Measurements from ENCODE around the gene MRGPRX3. TPM values are rescaled to one million over a fixed set of nuclear protein-coding genes. Genes with fewer than 3 reads are reported as not detected.

The MRGPRX3 gene
- total RNA-seq: not detected in 2 replicates
- long read RNA-seq: 0 reads

DNA sequence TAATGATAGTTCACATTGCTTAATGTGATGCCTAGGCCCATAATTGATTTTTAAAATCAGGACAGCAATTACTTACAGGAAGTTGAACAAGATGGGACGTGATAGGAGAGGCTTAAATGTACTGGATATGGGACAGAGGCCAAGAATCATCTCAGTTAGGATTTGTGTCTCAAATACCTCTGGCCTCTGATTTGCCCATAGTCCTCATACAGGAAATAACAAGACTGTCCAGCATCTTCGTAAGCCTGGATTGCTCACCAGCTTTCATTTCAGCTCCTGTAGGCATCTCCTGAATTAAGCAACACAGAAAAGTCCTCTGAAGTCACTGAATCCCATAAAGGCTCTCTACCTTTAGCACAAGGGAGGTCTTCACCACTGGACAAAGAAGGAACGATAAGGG, at the start of gene MRGPRX3:
MRGPRX3 (plus strand) TSS at position 231 of the 400 bp plus-strand sequence. CDS start 4,632 bp downstream, outside the sequence.
- Mint-ChIP-seq H3K4me1 (ENCODE audit: unreplicated experiment) (no peaks in the 10 kb centered on the region), H3K27me3 (ENCODE audit: unreplicated experiment) (peaks cover 49% of the 10 kb centered on the region), H3K4me3 (ENCODE audit: unreplicated experiment) (no peak within 1 kb of the TSS), H3K27ac (ENCODE audit: unreplicated experiment) (no peak within 1 kb of the TSS), H3K36me3 (ENCODE audit: unreplicated experiment) (no peaks in the 10 kb centered on the region), H3K9me3 (ENCODE audit: unreplicated experiment) (no peaks in the 10 kb centered on the region)
- TF ChIP-seq, protein P1, sequence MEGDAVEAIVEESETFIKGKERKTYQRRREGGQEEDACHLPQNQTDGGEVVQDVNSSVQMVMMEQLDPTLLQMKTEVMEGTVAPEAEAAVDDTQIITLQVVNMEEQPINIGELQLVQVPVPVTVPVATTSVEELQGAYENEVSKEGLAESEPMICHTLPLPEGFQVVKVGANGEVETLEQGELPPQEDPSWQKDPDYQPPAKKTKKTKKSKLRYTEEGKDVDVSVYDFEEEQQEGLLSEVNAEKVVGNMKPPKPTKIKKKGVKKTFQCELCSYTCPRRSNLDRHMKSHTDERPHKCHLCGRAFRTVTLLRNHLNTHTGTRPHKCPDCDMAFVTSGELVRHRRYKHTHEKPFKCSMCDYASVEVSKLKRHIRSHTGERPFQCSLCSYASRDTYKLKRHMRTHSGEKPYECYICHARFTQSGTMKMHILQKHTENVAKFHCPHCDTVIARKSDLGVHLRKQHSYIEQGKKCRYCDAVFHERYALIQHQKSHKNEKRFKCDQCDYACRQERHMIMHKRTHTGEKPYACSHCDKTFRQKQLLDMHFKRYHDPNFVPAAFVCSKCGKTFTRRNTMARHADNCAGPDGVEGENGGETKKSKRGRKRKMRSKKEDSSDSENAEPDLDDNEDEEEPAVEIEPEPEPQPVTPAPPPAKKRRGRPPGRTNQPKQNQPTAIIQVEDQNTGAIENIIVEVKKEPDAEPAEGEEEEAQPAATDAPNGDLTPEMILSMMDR (IDR thresholded peaks at IDR 0.05): no peak
- no peak for DNase-seq (ENCODE audit: extremely low spot score, unreplicated experiment)

DNA sequence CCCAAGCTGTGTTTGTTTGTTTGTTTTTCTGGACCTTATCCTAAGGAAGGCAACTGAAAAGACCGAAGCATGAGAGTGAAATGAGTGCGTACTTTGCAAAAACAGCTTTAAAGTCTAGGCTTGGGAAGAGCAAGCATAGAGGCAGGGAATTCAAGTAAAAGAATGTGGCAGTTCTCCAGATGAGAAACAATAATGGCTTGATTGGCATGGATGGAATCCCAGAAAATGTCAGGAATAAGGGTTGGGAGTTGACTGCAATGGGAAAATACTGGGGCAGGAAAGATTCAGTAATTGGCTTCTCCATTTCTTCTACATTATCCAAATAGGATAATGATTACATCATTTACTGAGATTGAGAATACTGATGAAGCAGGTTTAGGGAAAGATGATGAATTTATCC, 44.0 kb upstream of the MRGPRX3 start:
- DNase-seq (ENCODE audit: extremely low spot score, unreplicated experiment): no peak
- H3K4me3 Mint-ChIP-seq (ENCODE audit: unreplicated experiment): no peak overlapping the region
- H3K4me1 Mint-ChIP-seq (ENCODE audit: unreplicated experiment): no peaks in the 10 kb centered on the region
- no peak overlapping the region for H3K27ac Mint-ChIP-seq (ENCODE audit: unreplicated experiment)
- H3K27me3 Mint-ChIP-seq (ENCODE audit: unreplicated experiment): no peaks in the 10 kb centered on the region
- H3K36me3 Mint-ChIP-seq (ENCODE audit: unreplicated experiment): peaks cover 52% of the 10 kb centered on the region
- H3K9me3 Mint-ChIP-seq (ENCODE audit: unreplicated experiment): no peaks in the 10 kb centered on the region
- TF ChIP-seq, protein P1 (IDR thresholded peaks at IDR 0.05): no peak

DNA sequence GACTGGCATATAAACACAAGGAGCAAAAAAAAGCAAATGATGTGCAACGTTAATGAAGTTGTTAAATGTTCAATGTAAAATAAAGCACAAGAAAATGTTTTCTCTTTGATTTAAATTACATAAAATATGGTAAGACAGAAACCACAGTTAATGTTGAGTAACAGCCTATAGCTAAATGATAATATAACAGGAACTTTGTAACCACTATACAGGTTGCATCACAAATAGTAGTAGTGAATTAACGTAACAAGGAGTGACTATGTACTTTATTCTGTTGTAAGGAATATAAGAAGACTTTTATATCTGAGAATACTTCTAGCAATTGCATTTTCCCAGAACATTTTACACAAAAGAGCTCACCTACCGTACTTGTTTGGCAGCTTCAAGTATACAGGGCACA, 43.4 kb upstream of the MRGPRX3 start:
- Mint-ChIP-seq H3K4me3 (ENCODE audit: unreplicated experiment) (no peak overlapping the region), H3K4me1 (ENCODE audit: unreplicated experiment) (no peaks in the 10 kb centered on the region), H3K27me3 (ENCODE audit: unreplicated experiment) (no peaks in the 10 kb centered on the region), H3K27ac (ENCODE audit: unreplicated experiment) (no peak overlapping the region), H3K9me3 (ENCODE audit: unreplicated experiment) (no peaks in the 10 kb centered on the region), H3K36me3 (ENCODE audit: unreplicated experiment) (peaks cover 54% of the 10 kb centered on the region)
- TF ChIP-seq, protein P1 (IDR thresholded peaks at IDR 0.05): no peak
- no peak for DNase-seq (ENCODE audit: extremely low spot score, unreplicated experiment)

DNA sequence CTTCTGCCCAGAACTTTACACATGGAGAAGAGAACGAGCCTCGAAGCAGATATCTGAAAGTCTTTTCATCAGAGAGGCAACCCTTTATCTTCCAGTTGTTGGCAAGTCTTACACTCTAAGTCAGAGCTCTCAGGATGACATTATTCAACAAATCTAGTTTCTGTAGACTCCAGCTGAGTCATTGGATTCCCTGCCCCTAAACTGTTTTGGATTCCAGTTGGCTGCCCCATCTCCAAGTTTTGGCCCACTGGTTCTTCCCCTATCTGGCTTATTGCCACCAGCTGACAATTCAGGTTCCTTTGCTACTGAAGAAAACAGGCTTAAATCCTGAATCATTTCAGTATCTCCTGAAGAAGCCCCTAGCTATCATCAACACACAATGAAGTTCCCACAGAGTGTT, 40.6 kb upstream of the MRGPRX3 start:
- Mint-ChIP-seq H3K4me3 (ENCODE audit: unreplicated experiment) (no peak overlapping the region), H3K27me3 (ENCODE audit: unreplicated experiment) (no peaks in the 10 kb centered on the region), H3K4me1 (ENCODE audit: unreplicated experiment) (no peaks in the 10 kb centered on the region), H3K27ac (ENCODE audit: unreplicated experiment) (no peak overlapping the region), H3K9me3 (ENCODE audit: unreplicated experiment) (no peaks in the 10 kb centered on the region), H3K36me3 (ENCODE audit: unreplicated experiment) (peaks cover 56% of the 10 kb centered on the region)
- TF ChIP-seq, protein P1 (IDR thresholded peaks at IDR 0.05): no peak
- DNase-seq (ENCODE audit: extremely low spot score, unreplicated experiment): no peak

DNA sequence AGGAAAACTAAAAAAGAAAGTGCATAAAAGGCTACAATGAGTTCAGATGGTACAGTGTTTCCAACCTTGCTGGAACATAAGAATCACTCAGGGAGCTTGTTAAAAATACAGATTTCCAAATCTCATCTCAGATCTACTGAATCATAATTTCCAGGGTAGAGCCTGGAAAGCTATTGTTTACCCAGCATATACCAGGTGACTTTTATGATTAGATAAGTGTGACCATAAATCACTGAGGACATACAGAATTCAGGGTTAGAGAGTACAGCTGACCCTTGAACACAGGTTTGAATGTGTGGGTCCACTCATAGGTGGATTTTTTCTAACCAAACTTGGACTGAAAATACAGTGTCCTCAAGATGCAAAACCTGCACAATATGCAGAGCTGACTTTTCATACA, 38.4 kb upstream of the MRGPRX3 start:
- no peak overlapping the region for H3K27ac Mint-ChIP-seq (ENCODE audit: unreplicated experiment)

More for the DNA sequence above, 38.4 kb upstream of the MRGPRX3 start:
- H3K4me3 Mint-ChIP-seq (ENCODE audit: unreplicated experiment): no peak overlapping the region
- no peaks in the 10 kb centered on the region for H3K27me3 Mint-ChIP-seq (ENCODE audit: unreplicated experiment)
- no peaks in the 10 kb centered on the region for H3K4me1 Mint-ChIP-seq (ENCODE audit: unreplicated experiment)
- TF ChIP-seq, protein P1 (IDR thresholded peaks at IDR 0.05): no peak
- peaks cover 38% of the 10 kb centered on the region for H3K36me3 Mint-ChIP-seq (ENCODE audit: unreplicated experiment)
- DNase-seq (ENCODE audit: extremely low spot score, unreplicated experiment): no peak
- no peaks in the 10 kb centered on the region for H3K9me3 Mint-ChIP-seq (ENCODE audit: unreplicated experiment)
